GM04503 (cell line): ENCODE measurements around the gene CDNF.
"Not testable (repeated sequence)": the region's sequence is repeated elsewhere in the genome, so short reads cannot be mapped to it uniquely, and the experiment has no call there.

ENCODE experiments used
- DNase-seq: peaks from one replicate; pipeline ENCODE4 v3.0.0-alpha.2; 2012; ENCODE audit warnings: low read depth

Gene CDNF

DNA sequence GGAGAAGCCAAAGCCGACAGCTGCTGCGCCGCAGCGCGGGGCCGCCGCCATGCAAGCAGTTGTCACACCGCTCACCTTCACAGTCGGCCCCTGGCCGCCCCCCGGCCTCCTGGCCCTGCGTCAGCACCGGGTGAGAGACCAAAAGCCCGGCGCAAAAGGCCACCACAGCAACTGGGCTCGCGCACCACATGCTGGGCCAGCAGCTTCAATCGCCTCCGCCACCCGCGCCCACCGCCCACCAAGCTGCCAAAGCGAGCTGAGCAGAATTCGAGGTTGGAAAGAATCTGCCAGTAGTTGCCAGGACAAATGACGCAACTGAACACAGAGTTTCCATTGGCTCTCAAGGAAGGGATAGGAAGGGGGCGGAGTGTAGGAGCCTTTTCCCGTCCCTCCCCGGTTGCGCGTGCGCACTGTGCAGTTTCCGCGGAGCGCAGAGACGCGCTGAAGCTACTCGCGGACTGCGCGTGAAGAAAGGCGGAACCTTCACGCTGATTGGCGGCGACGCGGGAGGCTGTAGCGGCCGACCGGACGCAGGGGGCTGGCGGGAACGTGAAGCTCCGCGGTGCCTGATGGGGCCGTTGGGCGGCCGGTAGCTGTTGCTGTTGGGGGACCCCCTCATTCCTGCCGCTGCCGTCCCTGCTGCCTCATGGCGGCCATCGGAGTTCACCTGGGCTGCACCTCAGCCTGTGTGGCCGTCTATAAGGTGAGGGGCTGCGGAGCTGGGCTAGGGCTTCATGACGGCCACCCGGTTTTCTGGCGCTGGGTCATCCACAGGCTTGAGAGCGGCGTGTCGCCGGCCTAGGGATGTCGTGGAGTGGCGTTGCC is at the start of gene CDNF, which contains the start of the genes HSPA14 and MSANTD7:
Gene CDNF, minus strand, starts transcription at position 281 of the 825 bp plus-strand sequence. Its CDS starts 91 bp downstream, at position 190.
Gene HSPA14, plus strand, starts transcription at position 550 of the 825 bp plus-strand sequence. Its CDS starts 97 bp downstream, at position 647.
Gene MSANTD7, plus strand, starts transcription at position 550 of the 825 bp plus-strand sequence. CDS start 3,979 bp downstream, outside the sequence.
- peak; percentile 94 for DNase-seq

DNA sequence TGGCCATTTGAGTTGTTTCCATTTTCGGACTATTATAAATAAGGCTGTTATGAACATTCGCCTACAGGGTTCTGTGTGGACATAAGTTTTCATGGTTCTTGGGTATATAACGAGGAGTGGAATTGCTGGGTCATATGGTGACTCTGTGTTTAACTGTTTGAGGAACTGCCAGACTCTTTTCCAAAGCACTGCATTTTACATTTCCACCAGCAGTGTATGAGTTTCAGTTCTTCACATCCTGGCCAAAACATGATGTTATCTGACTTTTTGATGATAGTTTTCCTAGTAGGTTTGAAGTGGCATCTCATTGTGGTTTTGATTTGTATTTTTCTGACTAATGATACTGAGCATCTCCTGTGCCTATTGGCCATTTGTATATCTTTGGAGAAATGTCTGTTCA is 46.2 kb upstream of the CDNF start:
- DNase-seq = no peak

DNA sequence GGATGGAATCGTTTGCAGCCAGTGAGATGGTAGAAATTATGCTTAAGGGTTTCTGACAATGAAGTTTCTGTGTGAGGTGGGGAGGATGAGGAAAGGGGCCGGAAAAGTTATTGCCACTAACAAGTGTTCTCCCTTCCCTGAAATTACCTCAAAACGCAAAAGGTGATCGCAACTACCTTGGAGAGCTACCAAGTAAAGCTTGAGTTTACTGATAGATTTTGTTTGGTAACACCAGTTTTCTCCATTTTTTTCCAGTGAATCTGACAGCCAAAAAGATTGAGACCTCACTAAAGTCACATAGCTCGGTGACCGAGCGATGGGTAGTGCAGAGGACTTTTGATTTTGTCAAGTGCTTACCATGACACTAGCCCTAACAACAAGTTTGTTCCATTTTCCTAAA is 42.4 kb upstream of the CDNF start:
- DNase-seq = no peak

DNA sequence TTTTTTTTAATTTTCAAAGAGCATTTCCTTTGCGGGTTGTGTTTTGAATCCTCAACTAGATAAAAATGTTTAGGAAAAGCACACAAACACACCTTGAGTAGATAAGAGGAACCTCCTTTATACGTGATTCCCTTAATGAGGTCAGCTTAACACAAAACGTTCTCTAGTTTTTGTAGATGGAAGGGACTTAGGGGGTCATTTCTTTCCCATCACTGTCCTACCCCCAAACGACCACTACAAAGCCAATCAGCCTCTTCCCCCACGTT is 42.0 kb upstream of the CDNF start:
- no peak for DNase-seq

DNA sequence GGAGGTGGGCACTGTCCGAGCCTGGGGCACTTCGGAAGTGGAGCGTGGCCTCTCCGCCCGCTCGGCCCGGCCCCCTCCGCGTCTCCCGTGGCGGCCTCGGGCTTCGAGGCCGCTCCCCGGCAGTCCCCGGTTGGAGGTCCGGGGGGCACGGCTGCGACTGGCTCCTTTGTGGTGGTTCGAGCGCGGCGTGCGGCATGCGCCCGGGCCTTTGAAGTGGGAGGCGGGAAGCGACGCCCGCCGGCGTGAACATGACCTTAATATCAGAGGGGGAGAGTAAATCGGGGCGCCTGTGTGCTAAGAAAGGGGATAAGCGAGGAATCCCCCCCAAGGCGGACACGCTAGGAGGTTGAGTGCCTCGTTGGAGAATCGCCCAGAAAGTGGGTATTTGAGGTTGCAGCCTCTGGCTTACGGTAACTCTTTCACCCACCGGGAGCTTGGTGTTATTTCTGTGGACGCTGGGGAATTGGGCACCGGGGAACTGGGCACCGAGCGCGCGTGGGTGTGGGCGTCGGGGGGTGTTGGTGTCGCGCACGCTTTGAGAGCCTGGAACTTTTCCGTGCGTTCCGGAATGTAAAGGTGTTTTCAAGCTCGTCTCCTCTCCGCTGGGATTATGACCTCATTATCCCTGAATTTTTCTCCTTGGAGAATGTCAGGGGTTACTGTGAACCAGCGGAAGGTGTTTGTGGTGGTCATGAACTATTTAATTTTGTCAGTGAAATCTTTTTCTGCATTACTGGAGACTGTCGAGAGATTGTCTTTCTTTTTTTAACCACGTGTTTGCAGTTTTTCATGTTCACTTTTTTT is 41.5 kb upstream of the CDNF start:
- DNase-seq = no peak

DNA sequence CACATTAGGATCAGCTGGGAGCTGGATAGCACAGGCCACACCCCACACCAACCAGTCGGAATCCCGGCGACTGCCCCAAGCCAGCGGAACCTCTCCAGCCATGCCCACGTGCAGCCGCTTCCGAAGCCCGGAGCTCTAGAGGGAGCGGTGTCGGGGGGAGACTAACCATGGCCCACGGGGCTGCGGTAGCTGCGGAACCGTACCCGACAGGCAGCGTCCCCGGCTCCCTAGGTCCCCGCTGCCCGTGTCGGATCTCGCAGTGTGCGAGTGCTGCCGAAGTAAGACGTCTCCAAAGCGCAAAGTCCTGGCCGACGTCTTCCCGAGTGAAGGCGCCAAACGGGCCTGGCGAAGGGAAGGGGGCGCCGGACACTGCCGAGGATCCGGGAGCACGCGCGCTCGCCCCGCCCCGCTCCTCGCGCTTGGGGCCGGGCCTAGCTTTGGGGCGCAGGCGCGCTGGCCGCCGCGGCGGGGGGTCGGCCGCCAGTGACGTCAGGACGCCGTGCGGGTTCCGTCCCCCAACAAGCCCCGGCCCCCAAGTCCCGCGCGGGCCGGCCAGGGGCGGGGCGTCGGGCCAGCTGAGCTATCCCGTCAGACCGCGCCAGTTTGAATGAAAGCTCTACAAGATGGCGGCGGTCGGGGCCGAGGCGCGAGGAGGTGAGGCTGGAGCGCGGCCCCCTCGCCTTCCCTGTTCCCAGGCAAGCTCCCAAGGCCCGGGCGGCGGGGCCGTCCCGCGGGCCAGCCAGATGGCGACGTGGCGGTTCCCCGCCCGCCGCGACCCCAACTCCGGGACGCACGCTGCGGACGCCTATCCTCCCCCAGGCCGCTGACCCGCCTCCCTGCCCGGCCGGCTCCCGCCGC is 40.7 kb upstream of the CDNF start, which contains the start of gene SUV39H2:
Gene SUV39H2, plus strand, starts transcription at position 601 of the 858 bp plus-strand sequence. Its CDS starts 23 bp downstream, at position 624.
- DNase-seq = peak; percentile 56

DNA sequence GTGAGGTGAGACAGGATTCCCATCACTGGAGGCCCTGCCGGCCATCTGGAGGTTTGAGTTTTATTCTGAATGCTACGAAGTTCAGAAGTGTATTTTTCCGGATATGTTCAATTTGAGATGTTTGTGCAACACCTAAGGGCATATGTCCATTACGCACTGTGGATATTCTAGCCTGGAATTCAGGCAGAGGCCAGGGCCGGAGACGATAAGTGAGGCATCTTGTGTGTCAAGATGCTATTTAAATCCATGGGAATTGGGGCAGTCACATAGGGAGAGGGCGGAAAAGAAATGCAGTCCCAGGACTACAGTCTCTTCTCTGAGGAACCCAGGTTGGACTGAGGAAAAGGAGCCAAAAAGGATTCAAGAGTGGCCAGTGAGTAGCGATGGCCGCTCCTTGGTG is 38.9 kb upstream of the CDNF start:
- no peak for DNase-seq

- DNase-seq = no peak
These were observed 38.1 kb upstream of the CDNF start for GRCh38 chr10:14875941-14876340.

DNA sequence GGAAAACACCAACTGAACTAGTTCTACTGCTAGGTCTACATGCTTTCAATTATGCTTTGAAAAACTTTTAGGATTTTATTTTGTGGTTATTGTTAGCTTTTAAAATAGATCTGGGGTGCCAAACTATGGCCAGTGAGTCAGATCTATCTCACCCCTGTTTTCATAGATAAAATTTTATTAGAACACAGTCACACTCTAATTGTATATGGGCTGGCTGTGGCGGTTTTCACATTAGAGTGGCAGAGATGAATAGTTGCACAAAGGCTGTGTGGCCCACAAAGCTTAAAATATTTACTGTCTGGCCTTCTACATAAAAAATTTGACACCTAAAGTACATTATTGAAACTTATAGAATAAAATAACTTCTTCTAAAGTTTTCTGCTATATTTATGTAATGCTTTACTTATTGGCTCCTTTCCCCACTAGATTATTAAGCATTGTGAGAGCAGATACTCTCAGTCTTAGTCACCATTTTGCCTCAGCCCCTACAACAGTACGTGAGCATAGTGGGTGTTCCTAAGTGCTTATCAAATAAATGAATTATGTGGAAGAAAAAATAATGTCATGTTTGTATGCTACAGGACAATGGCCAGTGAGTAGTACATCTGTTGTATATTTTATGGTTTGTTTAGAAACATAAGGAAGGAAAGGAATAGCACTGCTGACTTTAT is 35.4 kb upstream of the CDNF start:
- peak; percentile 33 for DNase-seq

DNA sequence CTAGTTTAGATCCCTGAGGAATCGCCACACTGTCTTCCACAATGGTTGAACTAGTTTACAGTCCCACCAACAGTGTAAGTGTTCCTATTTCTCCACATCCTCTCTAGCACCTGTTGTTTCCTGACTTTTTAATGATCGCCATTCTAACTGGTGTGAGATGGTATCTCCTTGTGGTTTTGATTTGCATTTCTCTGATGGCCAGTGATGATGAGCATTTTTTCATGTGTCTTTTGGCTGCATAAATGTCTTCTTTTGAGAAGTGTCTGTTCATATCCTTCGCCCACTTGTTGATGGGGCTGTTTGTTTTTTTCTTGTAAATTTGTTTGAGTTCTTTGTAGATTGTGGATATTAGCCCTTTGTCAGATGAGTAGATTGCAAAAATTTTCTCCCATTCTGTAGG is 27.0 kb upstream of the CDNF start:
- not testable (repeated sequence) for DNase-seq

DNA sequence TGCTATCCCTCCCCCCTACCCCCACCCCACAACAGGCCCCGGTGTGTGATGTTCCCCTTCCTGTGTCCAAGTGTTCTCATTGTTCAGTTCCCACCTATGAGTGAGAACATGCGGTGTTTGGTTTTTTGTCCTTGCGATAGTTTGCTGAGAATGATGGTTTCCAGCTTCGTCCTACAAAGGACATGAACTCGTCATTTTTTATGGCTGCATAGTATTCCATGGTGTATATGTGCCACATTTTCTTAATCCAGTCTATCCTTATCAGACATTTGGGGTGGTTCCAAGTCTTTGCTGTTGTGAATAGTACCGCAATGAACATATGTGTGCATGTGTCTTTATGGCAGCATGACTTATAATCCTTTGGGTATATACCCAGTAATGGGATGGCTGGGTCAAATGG is 26.6 kb upstream of the CDNF start:
- not testable (repeated sequence) for DNase-seq

GRCh38 chr10:14860791-14861190 is 23.0 kb upstream of the CDNF start:
- DNase-seq = no peak

DNA sequence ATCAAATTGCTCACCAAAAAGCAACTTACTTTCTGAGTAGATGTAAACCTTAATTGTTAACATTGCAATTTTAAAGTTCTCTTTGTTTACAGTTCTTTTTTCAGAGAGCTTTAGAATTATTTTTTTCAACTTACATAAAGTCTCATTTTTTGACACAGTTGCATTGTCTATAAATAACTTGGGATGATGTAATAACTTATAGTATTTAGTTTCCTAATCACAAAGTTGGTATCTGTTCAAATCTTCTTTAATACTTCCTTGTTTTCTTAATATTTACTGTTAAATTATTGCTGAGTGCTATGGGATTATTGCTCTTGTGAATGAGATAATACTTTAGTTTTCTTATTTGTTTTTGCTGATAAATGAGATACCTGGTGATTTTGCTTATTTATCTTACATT is 21.9 kb upstream of the CDNF start:
- DNase-seq = no peak

- no peak for DNase-seq
These were observed 21.2 kb upstream of the CDNF start for GRCh38 chr10:14859043-14859442.

- DNase-seq = no peak
These were observed 20.6 kb upstream of the CDNF start for GRCh38 chr10:14858338-14858960.

- DNase-seq = no peak
These were observed 17.6 kb upstream of the CDNF start for GRCh38 chr10:14855453-14855852.

DNA sequence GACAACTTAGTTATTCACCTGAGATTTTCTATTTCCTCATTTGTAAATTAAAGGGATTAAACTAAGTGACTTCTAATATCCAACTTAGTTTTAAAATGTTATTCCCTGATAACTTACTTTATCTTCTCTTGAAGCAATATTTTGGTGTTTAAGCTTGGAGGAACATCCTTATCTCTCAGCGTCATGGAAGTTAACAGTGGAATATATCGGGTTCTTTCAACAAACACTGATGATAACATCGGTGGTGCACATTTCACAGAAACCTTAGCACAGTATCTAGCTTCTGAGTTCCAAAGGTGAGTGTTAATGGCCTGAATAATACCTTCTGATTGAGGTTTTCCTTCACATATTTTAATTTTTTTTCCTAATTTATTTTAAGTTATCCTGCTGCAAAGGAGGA is 14.4 kb upstream of the CDNF start:
- no peak for DNase-seq

DNA sequence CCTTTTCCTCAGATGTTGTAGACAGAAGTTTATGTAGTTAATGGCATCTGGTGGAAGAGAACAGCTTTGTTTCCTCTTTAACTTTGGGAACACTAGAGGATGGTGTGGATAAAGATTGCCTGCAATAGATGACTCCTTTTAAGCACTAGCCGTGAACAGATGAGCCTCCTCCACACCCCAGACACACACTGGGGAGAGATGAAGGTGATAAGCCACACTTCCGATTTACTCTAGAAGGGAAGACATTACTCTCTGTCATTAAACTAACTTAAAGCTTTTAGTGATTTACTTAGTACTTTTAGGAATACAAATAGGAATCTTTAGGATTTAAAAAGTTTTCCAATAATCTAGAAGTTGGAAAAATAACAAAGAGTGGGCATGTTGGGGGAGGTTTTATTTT is 7.1 kb upstream of the CDNF start:
- DNase-seq = no peak

- no peak for DNase-seq
These were observed 5.6 kb upstream of the CDNF start for GRCh38 chr10:14843327-14843988.

DNA sequence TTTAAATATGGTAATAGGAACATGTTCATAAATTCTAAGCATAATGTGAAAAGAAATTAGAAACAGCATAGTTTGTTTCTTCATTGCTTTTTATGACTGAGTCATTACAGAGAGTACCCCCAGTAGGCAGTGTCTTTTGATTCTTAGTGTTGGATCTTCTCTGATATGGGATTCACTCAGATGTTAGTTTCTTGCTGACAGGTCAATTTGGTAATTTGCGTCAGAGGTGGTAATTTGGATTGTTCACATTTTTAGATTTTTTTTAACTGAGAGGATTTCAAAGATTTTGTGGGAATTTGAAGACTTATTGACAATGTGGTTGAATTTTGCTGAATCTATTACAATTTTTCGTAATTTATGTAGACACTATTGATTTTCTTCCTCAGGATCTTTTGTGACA is 2.3 kb upstream of the CDNF start:
- no peak for DNase-seq

GRCh38 chr10:14839305-14839695 is 1.5 kb upstream of the CDNF start:
- no peak for DNase-seq
